Activated B cell treated with CpG ODN at 0.5 μM for 24 hours (primary cell): ENCODE data around the gene CCDC178. TPM values are rescaled to one million over a fixed set of nuclear protein-coding genes. Genes with fewer than 3 reads are reported as not detected.

Source experiments
- ATAC-seq: fragments of 200-7000 bp; cut with Tn5 transposase; one replicate; pipeline ENCODE4 v1.10.0; 2021; ENCODE audit warnings: low read depth, mild to moderate bottlenecking, moderate library complexity
- CTCF ChIA-PET: fragments of 350-600 bp; sonication (Branson Sonifier 250); formaldehyde crosslinking; loops from one replicate; lab custom pipeline; 2021; ENCODE audit warnings: antibody characterized with exemption; lab: Charles Lee
- POLR2A ChIA-PET: fragments of 350-600 bp; sonication (Branson Sonifier 250); formaldehyde crosslinking; loops from one replicate; lab custom pipeline; 2021; ENCODE audit warnings: antibody characterized with exemption; lab: Charles Lee
- DNase-seq: peaks from one replicate; pipeline ENCODE4 v3.0.0; 2022
- H3K27ac Mint-ChIP-seq: one replicate; pipeline ENCODE4 v1.8.0; 2020; ENCODE audit warnings: mixed read lengths
- H3K27me3 Mint-ChIP-seq: one replicate; pipeline ENCODE4 v1.8.0; 2021; ENCODE audit warnings: mixed read lengths
- H3K36me3 Mint-ChIP-seq: one replicate; pipeline ENCODE4 v1.8.0; 2021; ENCODE audit warnings: low read depth, mixed read lengths
- H3K4me1 Mint-ChIP-seq: one replicate; pipeline ENCODE4 v1.8.0; 2021; ENCODE audit warnings: mixed read lengths
- H3K4me3 Mint-ChIP-seq: one replicate; pipeline ENCODE4 v1.8.0; 2020; ENCODE audit warnings: mild to moderate bottlenecking, mixed read lengths
- H3K9me3 Mint-ChIP-seq: one replicate; pipeline ENCODE4 v1.8.0; 2020; ENCODE audit warnings: mixed read lengths
- CTCF ChIP-seq: fragments of 200-600 bp; IDR thresholded peaks from one replicate; pipeline ENCODE4 v1.8.0; 2022; ENCODE audit warnings: antibody characterized with exemption, mild to moderate bottlenecking
- intact Hi-C: fragments of 100-400 bp; cut with micrococcal nuclease; formaldehyde crosslinking; loops from one replicate; pipeline ENCODE4 v1.15.1; 2024
- total RNA-seq: library from RNA; stranded (reverse); gene quantifications from 2 replicates; pipeline ENCODE4 v1.2.3, GENCODE V29; 2022

CCDC178 gene
- total RNA-seq, 1 donor from 2014 or later: not detected

DNA sequence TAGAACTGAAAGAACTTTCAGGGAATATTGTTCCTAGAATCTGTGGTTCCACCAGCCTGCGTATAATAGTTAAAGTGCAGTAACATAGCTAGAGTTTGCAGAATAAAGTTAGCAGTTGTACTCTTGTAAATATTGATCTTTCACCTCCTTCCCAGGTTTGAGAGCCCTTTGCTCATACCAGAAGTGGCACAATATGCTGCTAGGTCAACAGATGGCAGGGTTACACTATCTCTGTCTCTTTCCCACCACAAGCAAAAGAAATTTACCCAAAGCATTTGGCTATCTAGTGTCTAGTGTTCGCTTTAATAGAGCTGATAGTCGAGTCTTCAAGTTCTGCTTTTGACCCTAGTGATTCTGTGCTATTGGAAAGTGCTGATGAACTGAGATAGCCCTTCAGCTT lies 548.7 kb downstream of the CCDC178 start:
- intact Hi-C loops: no loop called here
- ATAC-seq (peak; percentile 40), DNase-seq (no peak)
- Mint-ChIP-seq H3K9me3 (peaks cover 4% of the 10 kb centered on the region), H3K27ac (no peak overlapping the region), H3K36me3 (no peaks in the 10 kb centered on the region), H3K4me3 (no peak overlapping the region), H3K27me3 (no peaks in the 10 kb centered on the region), H3K4me1 (peaks cover 37% of the 10 kb centered on the region)
- ChIA-PET POLR2A (interaction anchor here (0.9 to 1.1 kb wide), 3 partner anchors 19 to 159 kb away, joined by 3 to 4 read pairs (median 4); no protein-coding TSS in a partner anchor), CTCF (interaction anchor here (0.9 to 2.4 kb wide), 6 partner anchors 26 to 340 kb away, joined by 3 to 18 read pairs (median 6); no protein-coding TSS in a partner anchor)
- no peak for TF ChIP-seq CTCF

- H3K4me1 Mint-ChIP-seq: peaks cover 40% of the 10 kb centered on the region
- POLR2A ChIA-PET: interaction anchor here (0.9 to 1.1 kb wide), 4 partner anchors 10 to 158 kb away, joined by 3 to 4 read pairs (median 4); no protein-coding TSS in a partner anchor
- H3K27me3 Mint-ChIP-seq: no peaks in the 10 kb centered on the region
- TF ChIP-seq CTCF: no peak
- H3K9me3 Mint-ChIP-seq: no peaks in the 10 kb centered on the region
- no peaks in the 10 kb centered on the region for H3K36me3 Mint-ChIP-seq
- H3K27ac Mint-ChIP-seq: peak overlapping the region; percentile 35
- CTCF ChIA-PET: interaction anchor here (0.9 to 2.4 kb wide), 6 partner anchors 27 to 340 kb away, joined by 3 to 18 read pairs (median 6); no protein-coding TSS in a partner anchor
- intact Hi-C loops: no loop called here
- H3K4me3 Mint-ChIP-seq: no peak overlapping the region
- ATAC-seq: no peak
- no peak for DNase-seq
Measured at GRCh38 chr18:32891130-32891529, 549.4 kb downstream of the CCDC178 start.

- POLR2A ChIA-PET: no interaction called here
- DNase-seq (no peak), ATAC-seq (no peak)
- H3K4me3 Mint-ChIP-seq: no peak overlapping the region
- intact Hi-C loops: no loop called here
- H3K27me3 Mint-ChIP-seq: no peaks in the 10 kb centered on the region
- CTCF ChIA-PET: interaction anchor here (2.4 kb wide), 1 partner anchor 119 kb away, joined by 10 read pairs; no protein-coding TSS in a partner anchor
- H3K27ac Mint-ChIP-seq: no peak overlapping the region
- H3K9me3 Mint-ChIP-seq: no peaks in the 10 kb centered on the region
- H3K4me1 Mint-ChIP-seq: peaks cover 52% of the 10 kb centered on the region
- no peak for TF ChIP-seq CTCF
- H3K36me3 Mint-ChIP-seq: no peaks in the 10 kb centered on the region
Measured at GRCh38 chr18:32889615-32890593, 550.6 kb downstream of the CCDC178 start.

DNA sequence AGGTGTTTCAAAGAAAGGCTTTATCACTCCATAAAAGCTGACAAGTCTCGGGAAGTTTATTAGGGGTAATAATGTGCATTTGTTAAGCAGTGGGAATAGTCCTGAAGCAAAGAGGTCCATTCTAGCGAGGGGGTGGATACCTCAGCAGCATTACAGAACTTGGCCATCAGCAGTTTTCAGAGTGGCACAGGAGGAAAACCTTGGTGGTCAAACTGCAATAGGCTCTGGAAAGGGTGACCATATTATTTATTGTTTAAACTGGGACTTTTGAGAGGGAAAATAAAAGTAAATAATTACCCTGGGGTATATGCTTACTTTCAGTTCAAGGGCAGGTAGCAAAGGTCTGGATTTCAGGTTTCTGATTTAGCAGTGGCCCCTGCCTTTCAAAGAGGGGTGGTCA lies 552.2 kb downstream of the CCDC178 start:
- ChIA-PET CTCF (no interaction called here), POLR2A (interaction anchor here (4.1 kb wide), 1 partner anchor 117 kb away, joined by 43 read pairs; the partner anchor contains the start of gene KLHL14)
- H3K4me1 Mint-ChIP-seq: peaks cover 67% of the 10 kb centered on the region
- intact Hi-C loops: no loop called here
- no peak for TF ChIP-seq CTCF
- no peaks in the 10 kb centered on the region for H3K27me3 Mint-ChIP-seq
- no peaks in the 10 kb centered on the region for H3K36me3 Mint-ChIP-seq
- no peak for DNase-seq
- no peak overlapping the region for H3K4me3 Mint-ChIP-seq
- no peak overlapping the region for H3K27ac Mint-ChIP-seq
- H3K9me3 Mint-ChIP-seq: no peaks in the 10 kb centered on the region
- ATAC-seq: no peak

Other genes starting within 250 kb of the CCDC178 start
- not detected in 2 replicates for gene ASXL3, start 137.5 kb upstream of the CCDC178 start, total RNA-seq